Astrocyte (in vitro differentiated cells and primary cell): Measurements from ENCODE around the gene PER3. TPM values are rescaled to one million over a fixed set of nuclear protein-coding genes. Genes with fewer than 3 reads are reported as not detected.

Experiments
- DNase-seq: peaks from one replicate; pipeline ENCODE4 v3.0.0-alpha.2; 2010; ENCODE audit warnings: low read depth
- FAIRE-seq: peaks from 2 replicates; lab custom pipeline; 2011; peaks lifted over from hg19 to GRCh38; lab: Jason Lieb, UNC
- H2AFZ ChIP-seq: 2 replicates; pipeline ENCODE4 v1.6.0; 2012; ENCODE audit warnings: low read depth, low read length, inconsistent platforms
- H3K27ac ChIP-seq: 2 replicates; pipeline ENCODE4 v1.5.1; 2011; ENCODE audit warnings: low read depth, low read length, inconsistent platforms
- H3K27me3 ChIP-seq: 2 replicates; pipeline ENCODE4 v1.6.0; 2011; ENCODE audit warnings: low read length, inconsistent platforms; ENCODE audit not compliant: insufficient read depth
- H3K36me3 ChIP-seq: 2 replicates; pipeline ENCODE4 v1.5.1; 2011; ENCODE audit warnings: low read length, inconsistent platforms; ENCODE audit not compliant: insufficient read depth
- H3K4me1 ChIP-seq: 2 replicates; pipeline ENCODE4 v1.5.1; 2011; ENCODE audit warnings: low read length, inconsistent platforms; ENCODE audit not compliant: insufficient read depth
- H3K4me2 ChIP-seq: 2 replicates; pipeline ENCODE4 v1.6.0; 2012; ENCODE audit warnings: low read length, inconsistent platforms
- H3K4me3 ChIP-seq: 2 replicates; pipeline ENCODE4 v1.5.1; 2011; ENCODE audit warnings: low read depth, mild to moderate bottlenecking, low read length, inconsistent platforms; ENCODE audit not compliant: insufficient read depth
- H3K79me2 ChIP-seq: 2 replicates; pipeline ENCODE4 v1.6.0; 2012; ENCODE audit warnings: mild to moderate bottlenecking, low read length, inconsistent platforms; ENCODE audit not compliant: insufficient read depth
- H3K9ac ChIP-seq: 2 replicates; pipeline ENCODE4 v1.6.0; 2012; ENCODE audit warnings: mild to moderate bottlenecking, low read length, inconsistent platforms
- H3K9me3 ChIP-seq: 2 replicates; pipeline ENCODE4 v1.5.1; 2012; ENCODE audit warnings: low read depth, mild to moderate bottlenecking, low read length, inconsistent platforms; ENCODE audit not compliant: insufficient read depth
- H4K20me1 ChIP-seq: 2 replicates; pipeline ENCODE4 v1.6.0; 2012; ENCODE audit warnings: low read length, inconsistent platforms; ENCODE audit not compliant: insufficient read depth
- H3K27ac Mint-ChIP-seq: one replicate; pipeline ENCODE4 v1.8.0; 2021; ENCODE audit warnings: mild to moderate bottlenecking, mixed read lengths; ENCODE audit not compliant: unreplicated experiment
- H3K27me3 Mint-ChIP-seq: one replicate; pipeline ENCODE4 v1.8.0; 2021; ENCODE audit warnings: low read depth, mixed read lengths; ENCODE audit not compliant: unreplicated experiment
- H3K36me3 Mint-ChIP-seq: one replicate; pipeline ENCODE4 v1.8.0; 2021; ENCODE audit warnings: low read depth, mixed read lengths; ENCODE audit not compliant: unreplicated experiment
- H3K4me1 Mint-ChIP-seq: one replicate; pipeline ENCODE4 v1.8.0; 2021; ENCODE audit warnings: low read depth, mixed read lengths; ENCODE audit not compliant: unreplicated experiment
- H3K4me3 Mint-ChIP-seq: one replicate; pipeline ENCODE4 v1.8.0; 2021; ENCODE audit warnings: mild to moderate bottlenecking, moderate library complexity, mixed read lengths; ENCODE audit not compliant: unreplicated experiment
- H3K9me3 Mint-ChIP-seq: one replicate; pipeline ENCODE4 v1.8.0; 2021; ENCODE audit warnings: mild to moderate bottlenecking, mixed read lengths; ENCODE audit not compliant: unreplicated experiment
- EZH2 ChIP-seq: IDR thresholded peaks from 2 replicates; pipeline ENCODE4 v1.6.1; 2012; ENCODE audit warnings: mild to moderate bottlenecking, low read length, inconsistent platforms; ENCODE audit not compliant: insufficient read depth
- total RNA-seq: library from RNA; stranded (reverse); gene quantifications from 2 replicates; pipeline ENCODE4 v1.2.1, GENCODE V29; 2021
- TF ChIP-seq, protein P1 (sequence below): IDR thresholded peaks from 2 replicates; pipeline ENCODE4 v1.5.1; 2011; ENCODE audit warnings: low read depth, mild to moderate bottlenecking, inconsistent platforms, low read length, moderate library complexity; ENCODE audit not compliant: insufficient read depth

The PER3 gene
- total RNA-seq, 1 donor from 2014 or later, result 2.5 TPM

GRCh38 chr1:7865978-7866377, 81.9 kb downstream of the PER3 start:
- no peaks in the 10 kb centered on the region for H3K79me2 ChIP-seq
- Mint-ChIP-seq H3K27ac (no peak overlapping the region), H3K36me3 (peaks cover 3% of the 10 kb centered on the region), H3K9me3 (peaks cover 14% of the 10 kb centered on the region), H3K4me3 (no peak overlapping the region), H3K27me3 (peaks cover 6% of the 10 kb centered on the region), H3K4me1 (no peaks in the 10 kb centered on the region)
- no peak overlapping the region for H3K4me3 ChIP-seq
- no peak overlapping the region for H2AFZ ChIP-seq
- no peaks in the 10 kb centered on the region for H3K36me3 ChIP-seq
- no peaks in the 10 kb centered on the region for H3K27me3 ChIP-seq
- no peaks in the 10 kb centered on the region for H4K20me1 ChIP-seq
- H3K9me3 ChIP-seq, result no peaks in the 10 kb centered on the region
- no peak for DNase-seq
- no peak overlapping the region for H3K4me2 ChIP-seq
- FAIRE-seq, result no peak
- no peak overlapping the region for H3K27ac ChIP-seq
- TF ChIP-seq, protein P1, sequence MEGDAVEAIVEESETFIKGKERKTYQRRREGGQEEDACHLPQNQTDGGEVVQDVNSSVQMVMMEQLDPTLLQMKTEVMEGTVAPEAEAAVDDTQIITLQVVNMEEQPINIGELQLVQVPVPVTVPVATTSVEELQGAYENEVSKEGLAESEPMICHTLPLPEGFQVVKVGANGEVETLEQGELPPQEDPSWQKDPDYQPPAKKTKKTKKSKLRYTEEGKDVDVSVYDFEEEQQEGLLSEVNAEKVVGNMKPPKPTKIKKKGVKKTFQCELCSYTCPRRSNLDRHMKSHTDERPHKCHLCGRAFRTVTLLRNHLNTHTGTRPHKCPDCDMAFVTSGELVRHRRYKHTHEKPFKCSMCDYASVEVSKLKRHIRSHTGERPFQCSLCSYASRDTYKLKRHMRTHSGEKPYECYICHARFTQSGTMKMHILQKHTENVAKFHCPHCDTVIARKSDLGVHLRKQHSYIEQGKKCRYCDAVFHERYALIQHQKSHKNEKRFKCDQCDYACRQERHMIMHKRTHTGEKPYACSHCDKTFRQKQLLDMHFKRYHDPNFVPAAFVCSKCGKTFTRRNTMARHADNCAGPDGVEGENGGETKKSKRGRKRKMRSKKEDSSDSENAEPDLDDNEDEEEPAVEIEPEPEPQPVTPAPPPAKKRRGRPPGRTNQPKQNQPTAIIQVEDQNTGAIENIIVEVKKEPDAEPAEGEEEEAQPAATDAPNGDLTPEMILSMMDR, result no peak
- TF ChIP-seq EZH2, result no peak
- no peak overlapping the region for H3K9ac ChIP-seq
- no peaks in the 10 kb centered on the region for H3K4me1 ChIP-seq

GRCh38 chr1:7868070-7868780, 84.1 kb downstream of the PER3 start:
- Histone ChIP-seq H4K20me1 (no peaks in the 10 kb centered on the region), H2AFZ (no peak overlapping the region), H3K4me1 (no peaks in the 10 kb centered on the region), H3K9me3 (no peaks in the 10 kb centered on the region), H3K36me3 (no peaks in the 10 kb centered on the region), H3K9ac (no peak overlapping the region), H3K27me3 (no peaks in the 10 kb centered on the region), H3K79me2 (no peaks in the 10 kb centered on the region), H3K27ac (no peak overlapping the region), H3K4me3 (no peak overlapping the region), H3K4me2 (no peak overlapping the region)
- DNase-seq (no peak), FAIRE-seq (no peak)
- TF ChIP-seq, protein P1, result no peak
- no peak for TF ChIP-seq EZH2
- no peak overlapping the region for H3K27ac Mint-ChIP-seq
- H3K27me3 Mint-ChIP-seq, result peaks cover 8% of the 10 kb centered on the region
- H3K4me3 Mint-ChIP-seq, result no peak overlapping the region
- peaks cover 3% of the 10 kb centered on the region for H3K36me3 Mint-ChIP-seq
- peaks cover 14% of the 10 kb centered on the region for H3K9me3 Mint-ChIP-seq
- H3K4me1 Mint-ChIP-seq, result no peaks in the 10 kb centered on the region

GRCh38 chr1:7869136-7869920, 85.2 kb downstream of the PER3 start:
- H4K20me1 ChIP-seq, result no peaks in the 10 kb centered on the region
- Mint-ChIP-seq H3K27ac (no peak overlapping the region), H3K4me3 (no peak overlapping the region), H3K27me3 (peaks cover 10% of the 10 kb centered on the region), H3K4me1 (no peaks in the 10 kb centered on the region), H3K9me3 (peaks cover 10% of the 10 kb centered on the region), H3K36me3 (peaks cover 2% of the 10 kb centered on the region)
- no peaks in the 10 kb centered on the region for H3K27me3 ChIP-seq
- no peak overlapping the region for H3K4me2 ChIP-seq
- H3K4me3 ChIP-seq, result no peak overlapping the region
- no peaks in the 10 kb centered on the region for H3K4me1 ChIP-seq
- H3K9me3 ChIP-seq, result no peaks in the 10 kb centered on the region
- no peak for FAIRE-seq
- TF ChIP-seq, protein P1, result no peak
- TF ChIP-seq EZH2, result no peak
- H2AFZ ChIP-seq, result no peak overlapping the region
- H3K9ac ChIP-seq, result no peak overlapping the region
- peak; percentile 80 for DNase-seq
- no peaks in the 10 kb centered on the region for H3K36me3 ChIP-seq
- no peaks in the 10 kb centered on the region for H3K79me2 ChIP-seq
- H3K27ac ChIP-seq, result no peak overlapping the region
